ENCODE results near the gene CELF1.

The CELF1 gene

GRCh38 chr11:47499161-47499560 is 53.8 kb downstream of the CELF1 start:
- DNase-seq (ENCODE audit: extremely low read depth, low read depth) = no peak
- TF ChIP-seq, protein P1, sequence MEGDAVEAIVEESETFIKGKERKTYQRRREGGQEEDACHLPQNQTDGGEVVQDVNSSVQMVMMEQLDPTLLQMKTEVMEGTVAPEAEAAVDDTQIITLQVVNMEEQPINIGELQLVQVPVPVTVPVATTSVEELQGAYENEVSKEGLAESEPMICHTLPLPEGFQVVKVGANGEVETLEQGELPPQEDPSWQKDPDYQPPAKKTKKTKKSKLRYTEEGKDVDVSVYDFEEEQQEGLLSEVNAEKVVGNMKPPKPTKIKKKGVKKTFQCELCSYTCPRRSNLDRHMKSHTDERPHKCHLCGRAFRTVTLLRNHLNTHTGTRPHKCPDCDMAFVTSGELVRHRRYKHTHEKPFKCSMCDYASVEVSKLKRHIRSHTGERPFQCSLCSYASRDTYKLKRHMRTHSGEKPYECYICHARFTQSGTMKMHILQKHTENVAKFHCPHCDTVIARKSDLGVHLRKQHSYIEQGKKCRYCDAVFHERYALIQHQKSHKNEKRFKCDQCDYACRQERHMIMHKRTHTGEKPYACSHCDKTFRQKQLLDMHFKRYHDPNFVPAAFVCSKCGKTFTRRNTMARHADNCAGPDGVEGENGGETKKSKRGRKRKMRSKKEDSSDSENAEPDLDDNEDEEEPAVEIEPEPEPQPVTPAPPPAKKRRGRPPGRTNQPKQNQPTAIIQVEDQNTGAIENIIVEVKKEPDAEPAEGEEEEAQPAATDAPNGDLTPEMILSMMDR (IDR thresholded peaks at IDR 0.05; ENCODE audit: low read depth, low read length) = no peak

DNA sequence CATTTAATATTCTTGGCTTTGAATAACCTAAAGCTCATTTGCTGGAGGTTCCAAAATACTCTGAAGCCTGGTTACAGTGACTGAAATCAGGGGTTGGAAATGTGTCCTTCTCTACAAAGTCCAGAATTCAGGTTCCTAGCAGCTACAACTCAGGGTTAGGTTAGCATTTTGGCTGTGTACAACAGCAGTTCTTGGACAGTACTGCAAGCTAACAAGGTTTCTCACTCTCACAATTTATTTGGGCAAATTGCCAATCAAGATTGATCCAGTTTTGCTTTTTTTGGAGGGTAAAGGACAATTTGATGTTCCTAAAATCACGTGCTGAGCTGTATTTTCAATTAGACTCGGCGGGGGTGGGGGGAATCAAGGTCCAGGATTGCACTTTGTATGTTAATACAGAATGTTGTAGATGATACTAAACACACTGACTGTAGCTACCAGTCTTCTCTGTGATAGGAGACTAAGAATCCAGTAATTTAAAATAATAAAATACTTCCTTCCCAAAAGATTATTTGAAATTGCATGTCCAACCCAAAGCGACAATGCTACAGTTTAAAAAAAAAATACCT is 54.3 kb downstream of the CELF1 start:
- no peak for DNase-seq (ENCODE audit: extremely low read depth, low read depth)
- TF ChIP-seq, protein P1 (IDR thresholded peaks at IDR 0.05; ENCODE audit: low read depth, low read length) = no peak

DNA sequence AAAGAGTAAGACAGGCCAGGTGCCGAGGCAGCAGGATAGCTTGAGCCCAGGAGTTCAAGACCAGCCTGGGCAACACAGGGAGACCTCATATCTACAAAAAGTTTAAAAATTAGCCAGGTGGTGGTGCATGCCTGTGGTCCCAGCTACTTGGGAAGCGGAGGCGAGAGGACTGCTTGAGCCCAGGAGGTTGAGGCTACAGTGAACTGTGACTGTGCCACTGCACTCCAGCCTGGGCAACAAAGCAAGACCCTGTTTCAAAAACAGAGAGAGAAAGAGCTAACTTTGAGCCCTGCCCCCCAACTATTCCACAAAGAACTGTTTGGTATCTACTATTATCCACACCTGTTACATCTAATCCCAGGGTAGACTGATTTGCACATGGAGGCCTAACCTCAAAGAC is 54.8 kb downstream of the CELF1 start:
- TF ChIP-seq, protein P1 (IDR thresholded peaks at IDR 0.05; ENCODE audit: low read depth, low read length) = no peak

DNA sequence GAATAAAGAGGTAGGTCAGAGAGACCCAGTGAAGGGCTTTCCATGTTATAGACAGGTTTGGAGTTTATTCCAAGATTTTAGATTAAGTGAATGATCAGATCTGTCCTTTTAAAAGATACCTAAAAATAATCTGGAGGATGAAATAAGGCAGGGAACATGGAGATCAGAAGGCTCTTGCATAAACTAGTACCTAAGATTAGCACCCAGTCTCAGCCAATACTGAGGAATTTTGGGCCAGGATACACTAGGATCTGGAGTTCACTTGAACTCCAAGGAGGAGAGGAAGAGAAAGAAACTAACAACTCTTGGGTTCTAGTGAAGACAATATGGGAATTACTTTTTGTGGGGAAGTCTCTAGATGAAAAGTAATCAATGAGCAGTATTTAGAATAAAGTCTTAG is 56.1 kb downstream of the CELF1 start:
- TF ChIP-seq, protein P1 (IDR thresholded peaks at IDR 0.05; ENCODE audit: low read depth, low read length) = no peak
- no peak for DNase-seq (ENCODE audit: extremely low read depth, low read depth)

More for the DNA sequence above, 54.8 kb downstream of the CELF1 start:
- no peak for DNase-seq (ENCODE audit: extremely low read depth, low read depth)

GRCh38 chr11:47495856-47496217 is 57.1 kb downstream of the CELF1 start:
- TF ChIP-seq, protein P1 (IDR thresholded peaks at IDR 0.05; ENCODE audit: low read depth, low read length) = no peak
- no peak for DNase-seq (ENCODE audit: extremely low read depth, low read depth)

DNA sequence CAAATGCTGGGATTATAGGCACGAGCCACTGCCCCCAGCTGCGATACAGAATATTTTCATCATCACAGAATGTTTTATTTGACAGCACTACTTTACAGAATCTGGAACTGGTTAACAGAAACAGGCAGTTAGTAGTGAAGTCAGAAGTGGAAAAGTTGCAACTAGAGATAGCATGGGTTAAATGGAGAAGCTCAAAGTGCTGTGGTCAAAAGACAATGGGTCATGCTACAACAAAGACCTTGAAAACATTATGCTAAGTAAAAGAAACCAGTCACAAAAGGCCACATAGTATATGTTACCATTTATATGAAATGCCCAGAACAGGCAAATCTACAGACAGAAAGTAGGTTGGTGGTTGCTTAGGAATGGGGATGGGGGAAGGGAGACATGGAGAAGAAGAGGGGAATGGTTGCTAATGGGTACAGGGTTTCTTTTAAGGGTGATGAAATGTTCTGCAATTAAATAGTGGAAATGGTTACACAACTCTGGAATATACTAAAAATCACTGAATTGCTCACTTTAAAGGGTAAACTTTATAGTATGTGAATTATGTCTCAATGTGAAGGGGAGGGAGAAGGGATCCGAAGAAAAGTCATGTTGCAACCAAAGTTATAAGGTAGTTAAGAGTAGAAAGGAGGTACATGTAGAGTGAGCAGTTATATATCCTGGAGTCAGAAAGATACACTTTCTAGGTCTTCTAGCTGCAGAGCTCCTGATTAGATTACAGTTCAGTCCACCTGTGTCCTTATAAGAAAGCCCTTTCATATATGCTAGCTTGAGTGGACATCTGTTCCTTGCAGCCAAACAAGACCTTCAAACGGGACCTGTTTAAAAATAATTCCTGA is 57.7 kb downstream of the CELF1 start:
- TF ChIP-seq, protein P1 (IDR thresholded peaks at IDR 0.05; ENCODE audit: low read depth, low read length) = no peak
- DNase-seq (ENCODE audit: extremely low read depth, low read depth) = peak; percentile 74

DNA sequence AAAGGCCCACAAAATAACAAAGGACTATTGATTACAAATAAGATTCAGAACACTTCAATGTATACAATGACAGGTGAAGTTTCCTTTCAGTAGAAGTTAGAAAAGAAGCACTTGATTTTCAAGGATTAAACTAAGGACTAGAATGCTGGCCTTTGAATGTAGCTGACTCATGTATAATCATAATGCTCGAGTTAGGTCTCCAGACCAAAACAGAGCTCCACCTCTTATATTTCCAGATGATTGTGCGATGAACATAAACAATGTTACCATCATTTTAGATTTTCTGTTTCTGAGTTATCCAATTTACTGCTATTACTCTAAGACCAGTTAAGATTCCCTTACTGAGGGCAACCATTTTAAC is 63.6 kb downstream of the CELF1 start:
- TF ChIP-seq, protein P1 (IDR thresholded peaks at IDR 0.05; ENCODE audit: low read depth, low read length) = no peak
- DNase-seq (ENCODE audit: extremely low read depth, low read depth) = no peak
